Activated CD8-positive, alpha-beta memory T cell treated with anti-CD3 and anti-CD28 coated beads, Interleukin-2, amount 50 U/mL, for 48 hours (primary cell): Measurements from ENCODE around the gene SPRED2.

Experiments used
- DNase-seq: peaks from one replicate; pipeline ENCODE4 v3.0.0-alpha.2; 2020

SPRED2 gene

DNA sequence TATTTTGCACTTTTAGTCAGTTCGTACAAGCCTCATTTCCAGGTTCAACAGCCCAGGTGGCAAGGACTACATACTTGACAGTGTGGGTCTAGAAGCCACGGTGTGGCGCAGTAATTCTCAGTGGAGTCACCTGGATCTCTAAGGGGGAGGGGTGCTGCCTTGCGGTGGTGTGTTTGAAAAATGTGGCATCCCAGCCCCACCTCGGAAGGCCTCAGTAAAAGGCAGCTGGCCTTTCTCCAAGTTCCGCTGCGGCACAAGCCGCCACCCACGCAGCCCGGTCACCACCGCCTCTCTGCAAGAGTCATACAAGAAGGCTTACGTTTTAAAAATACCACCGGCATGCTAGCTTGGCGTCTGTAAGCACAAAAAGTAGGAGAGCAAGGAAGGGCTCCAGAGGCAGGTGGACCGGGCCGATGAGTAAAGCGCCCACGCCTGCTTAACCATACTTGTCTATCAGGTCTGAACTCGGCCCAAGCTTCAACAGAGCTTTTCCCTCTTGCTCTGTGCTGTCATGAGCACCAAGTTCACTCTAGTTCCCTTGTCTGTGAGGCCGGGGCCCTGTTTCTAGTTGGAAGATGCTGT, 49.5 kb downstream of the SPRED2 start:
- DNase-seq = peak; percentile 94

DNA sequence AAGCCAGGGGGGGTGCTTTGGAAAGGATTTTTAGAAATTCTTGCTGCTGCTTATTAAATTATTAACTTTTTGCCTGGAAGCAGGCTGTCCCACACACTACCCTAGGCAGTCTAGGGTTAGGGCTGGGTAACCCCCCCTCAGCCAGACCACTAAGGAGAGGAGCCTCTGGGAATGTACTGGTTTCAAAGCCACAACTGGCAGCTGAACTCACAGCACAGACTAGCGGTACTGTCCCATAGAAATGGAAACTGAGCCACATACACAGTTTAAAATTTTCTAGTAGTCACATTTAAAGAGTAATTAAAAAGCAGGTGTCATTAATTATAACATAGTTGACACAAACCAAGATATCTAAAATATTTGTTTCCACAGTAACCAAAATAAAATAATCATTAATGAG, 50.1 kb downstream of the SPRED2 start:
- no peak for DNase-seq

DNA sequence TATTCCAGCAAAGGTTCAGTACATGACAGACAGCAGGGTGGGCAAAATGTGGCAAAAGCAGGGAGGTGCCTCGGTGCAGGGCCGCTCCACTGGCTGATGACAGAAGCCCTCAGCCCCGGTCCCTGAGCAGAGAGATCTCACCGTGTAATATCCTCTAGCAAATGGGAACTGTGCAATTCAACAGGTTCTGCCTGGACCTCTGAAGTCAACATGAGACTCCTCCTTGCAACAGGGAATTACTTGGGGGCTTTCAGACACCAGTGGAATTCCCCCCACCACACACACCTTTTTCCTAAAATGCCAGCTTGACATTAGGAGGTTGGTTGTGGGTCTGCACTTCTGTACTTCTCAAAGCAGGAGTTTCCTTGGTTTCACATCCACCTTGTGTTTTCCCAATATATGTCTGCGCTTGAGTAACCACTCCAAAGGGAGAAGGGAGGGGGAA, 50.8 kb downstream of the SPRED2 start:
- no peak for DNase-seq

DNA sequence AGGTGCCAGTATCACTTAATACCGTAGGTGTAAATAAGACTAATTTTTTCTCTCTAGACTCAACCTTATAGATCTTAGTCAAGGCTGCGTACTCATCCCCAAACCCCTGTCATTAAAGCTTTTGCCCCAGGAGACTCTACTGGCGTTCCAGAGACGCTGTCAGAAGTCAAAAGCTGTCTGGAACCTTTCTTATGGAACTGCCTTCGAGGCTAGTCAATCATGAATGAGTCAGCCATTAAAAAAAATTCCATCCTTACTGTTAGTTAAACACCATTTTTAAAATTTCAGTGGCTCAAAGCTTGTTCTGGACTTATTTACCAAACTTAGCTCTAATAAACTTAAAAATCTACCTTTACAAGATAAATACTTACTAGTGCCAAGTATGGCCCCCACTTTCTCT, 52.1 kb downstream of the SPRED2 start:
- DNase-seq = no peak

DNA sequence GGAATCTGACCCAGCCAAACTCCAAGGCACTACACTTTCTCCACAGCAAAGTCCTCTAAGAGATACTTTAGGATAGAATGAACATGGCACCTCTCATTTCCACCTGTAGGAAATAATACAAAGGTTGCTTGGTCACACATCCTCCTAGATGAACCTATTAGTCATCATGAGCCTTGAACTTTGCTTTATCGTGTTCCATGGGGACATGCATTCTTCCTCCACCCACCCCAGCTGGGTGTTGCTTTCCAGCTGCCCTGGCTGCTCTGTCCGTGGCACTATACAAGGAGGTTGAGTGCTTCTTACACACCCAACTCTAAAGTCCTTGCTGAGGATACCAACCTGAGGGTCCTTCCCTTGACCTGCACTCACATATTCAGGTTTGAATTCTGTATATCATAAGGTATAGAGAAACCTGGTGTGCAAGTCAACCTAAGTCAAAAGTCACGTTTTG, 52.7 kb downstream of the SPRED2 start:
- no peak for DNase-seq

DNA sequence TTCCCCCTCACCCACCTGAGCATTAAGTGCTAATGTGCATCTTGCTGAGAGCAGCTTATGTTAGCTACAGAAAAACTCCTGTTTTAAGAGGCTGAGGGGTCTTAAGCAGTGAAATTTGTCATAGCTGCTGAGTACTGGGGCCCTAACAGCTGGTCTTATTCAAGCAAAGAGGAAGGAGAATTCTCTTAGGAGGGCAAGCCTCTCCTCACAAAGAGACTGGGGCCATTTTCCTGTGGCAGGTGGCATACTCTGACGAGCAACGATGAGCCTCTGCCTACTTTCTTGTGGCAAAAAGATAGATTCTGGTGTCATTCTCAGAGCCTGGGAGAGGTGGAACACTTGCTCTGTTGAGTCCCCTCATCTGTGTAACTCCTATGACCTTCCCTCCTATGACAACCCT, 53.2 kb downstream of the SPRED2 start:
- no peak for DNase-seq

DNA sequence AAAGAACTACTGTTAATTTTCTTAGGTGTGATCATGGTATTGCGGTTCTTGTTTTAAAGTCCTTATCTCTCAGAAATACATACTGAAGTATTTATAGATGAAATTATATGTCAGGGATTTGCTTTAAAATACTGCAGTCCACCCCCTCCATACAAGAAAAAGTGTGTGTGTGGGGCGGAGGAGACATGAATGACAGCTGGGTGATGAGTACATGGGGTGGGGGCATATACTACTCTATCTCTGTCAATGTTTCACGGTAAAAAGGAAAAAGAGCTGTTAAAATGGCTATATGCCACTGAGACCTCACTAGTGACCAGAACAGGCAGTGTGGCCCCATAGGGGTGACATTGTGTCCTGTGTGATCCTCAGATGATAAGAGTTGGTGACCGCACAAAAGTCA, 54.1 kb downstream of the SPRED2 start:
- DNase-seq = no peak

DNA sequence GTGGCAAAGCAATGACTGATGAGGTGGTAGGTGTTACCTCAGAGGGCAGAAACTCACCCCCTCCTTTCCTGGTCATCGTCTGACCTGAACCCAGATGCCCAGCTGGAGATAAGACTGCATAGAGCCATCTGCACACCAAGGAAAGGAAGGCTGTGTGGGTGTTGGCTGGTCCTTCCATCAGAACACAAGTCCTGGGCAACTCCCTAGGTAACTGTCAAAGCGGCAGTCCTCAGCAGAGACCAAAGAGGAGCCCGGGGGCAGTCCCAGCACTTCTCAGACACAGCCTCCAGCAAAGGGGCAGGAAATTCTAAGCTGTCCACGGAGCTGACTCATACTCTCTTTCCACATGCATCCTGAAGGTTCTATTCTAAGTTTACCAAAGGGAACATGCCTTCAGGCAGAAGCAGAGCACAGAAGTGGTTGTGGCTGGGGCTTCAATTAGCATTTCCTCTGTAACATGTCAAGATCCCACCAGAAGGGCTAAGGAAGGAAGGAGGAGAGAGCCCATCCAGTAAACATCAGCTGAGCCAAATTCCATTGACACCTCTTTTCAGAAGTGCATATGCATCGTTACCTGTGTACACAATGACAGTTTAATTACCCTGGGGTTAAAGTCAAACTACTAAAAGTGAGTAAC, 54.7 kb downstream of the SPRED2 start:
- no peak for DNase-seq

DNA sequence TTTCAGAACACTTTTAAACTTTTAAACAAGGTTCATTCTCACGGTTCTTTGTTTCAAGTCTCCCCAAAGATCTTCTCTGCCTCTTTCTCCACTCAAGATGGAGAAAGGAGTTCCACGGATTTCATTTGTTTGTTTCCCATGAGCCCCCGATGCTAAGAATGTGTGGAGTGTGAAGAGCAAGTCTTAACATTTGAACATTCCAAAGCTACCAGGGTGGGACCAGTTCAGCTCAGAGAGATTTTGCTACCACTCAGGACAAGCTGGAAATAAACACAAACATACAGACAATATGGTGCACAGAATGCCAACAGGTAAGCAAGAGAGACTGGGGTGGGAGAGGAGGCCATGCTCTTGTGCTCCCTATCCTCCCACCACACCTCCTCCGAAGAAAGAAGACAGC, 56.7 kb downstream of the SPRED2 start:
- no peak for DNase-seq

DNA sequence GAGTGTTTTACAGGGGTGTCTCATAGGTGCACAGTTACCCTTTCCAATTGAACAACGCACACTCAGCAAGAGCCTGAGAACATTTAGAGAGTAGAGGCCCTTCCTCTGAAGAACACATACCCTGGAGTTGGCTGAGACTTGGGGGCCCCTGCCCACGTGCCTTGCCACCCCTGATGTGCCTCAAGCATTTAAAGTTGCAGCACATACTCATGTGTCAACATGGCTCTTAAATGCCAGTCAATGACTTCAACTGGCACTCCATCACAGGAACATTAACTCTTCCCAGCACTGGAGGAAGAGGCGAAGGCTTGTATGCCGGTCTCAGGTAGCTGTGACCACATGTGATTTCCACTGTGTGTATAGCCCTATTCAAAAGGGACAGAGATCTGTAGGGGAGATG, 57.4 kb downstream of the SPRED2 start:
- no peak for DNase-seq

DNA sequence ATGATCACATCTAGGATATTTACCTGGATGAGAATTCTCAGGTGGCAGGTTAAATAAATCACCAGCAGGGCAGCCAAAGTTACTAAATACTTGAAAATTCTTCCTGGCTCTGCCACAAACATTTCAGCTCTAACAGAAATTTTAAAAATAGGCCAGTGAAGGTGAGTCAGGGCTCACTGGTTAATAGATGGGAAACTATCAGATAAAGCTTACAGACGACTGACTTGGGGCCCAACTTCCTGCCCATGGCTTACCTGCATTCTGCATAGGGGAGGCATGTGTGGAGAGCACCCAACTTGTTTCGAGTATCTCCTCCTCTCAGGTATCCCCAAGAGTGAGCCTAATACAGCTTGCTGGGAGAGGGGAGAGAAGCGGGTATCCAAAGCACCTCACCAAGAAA, 57.8 kb downstream of the SPRED2 start:
- DNase-seq = no peak

DNA sequence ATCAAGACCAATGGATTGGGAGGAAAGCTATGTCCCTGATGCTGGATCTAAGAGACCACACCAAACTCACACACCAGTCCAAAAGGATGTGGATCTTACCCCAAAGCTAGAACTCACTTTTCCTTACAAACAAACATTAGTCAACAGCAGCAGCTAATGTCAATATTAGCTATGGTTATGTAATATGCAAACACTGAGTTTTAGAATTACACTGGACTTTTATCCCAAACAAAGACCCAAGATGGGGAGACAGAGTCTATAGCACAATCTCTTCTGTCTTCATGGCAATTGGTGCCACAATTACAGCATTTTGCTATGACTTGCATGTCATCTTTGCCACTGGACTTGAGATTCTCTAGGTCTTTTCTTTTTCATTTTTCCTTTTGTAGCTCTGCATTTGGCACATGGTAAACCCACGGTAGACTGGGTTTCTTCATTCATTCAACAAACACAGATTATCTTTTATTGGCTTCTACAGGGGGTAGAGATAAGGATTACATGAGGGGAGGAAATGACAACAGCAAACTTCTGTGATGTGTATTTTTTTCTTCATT, 59.0 kb downstream of the SPRED2 start:
- DNase-seq = no peak

DNA sequence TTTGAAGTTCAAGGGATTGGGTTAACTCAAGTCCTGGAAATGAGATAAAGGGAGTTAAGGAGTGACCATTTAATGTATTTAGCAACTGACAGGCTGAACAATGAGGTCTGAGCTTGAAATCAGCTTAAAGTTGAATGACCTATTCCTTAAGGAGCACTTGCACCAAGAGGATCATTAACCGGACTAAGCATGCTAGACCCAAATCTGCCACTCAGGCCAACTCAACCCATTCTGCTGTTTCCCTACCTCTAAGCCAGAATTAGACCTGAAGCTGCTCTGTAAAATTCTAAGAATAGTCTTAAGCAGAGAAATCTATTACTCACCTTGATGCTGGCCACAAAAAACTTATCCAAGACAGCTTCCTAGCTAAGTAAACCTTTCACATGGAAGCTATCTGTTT, 59.8 kb downstream of the SPRED2 start:
- no peak for DNase-seq

DNA sequence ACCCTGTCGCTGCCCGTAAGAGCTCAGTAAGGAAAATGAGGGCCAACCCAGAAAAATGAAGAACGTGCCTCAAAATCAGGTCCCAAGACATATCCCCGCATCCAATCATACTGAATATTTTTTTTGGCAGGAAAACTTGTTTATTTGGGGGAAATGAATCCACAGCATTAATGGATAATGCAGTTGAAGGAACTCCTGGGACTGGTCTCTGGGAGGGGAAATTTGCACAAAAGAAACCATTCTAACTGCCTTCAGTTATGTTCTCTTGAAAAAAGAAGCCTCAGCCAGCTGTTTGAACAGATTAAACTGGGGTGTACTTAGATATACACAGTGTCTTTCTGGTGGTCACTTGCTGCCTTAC, 61.3 kb downstream of the SPRED2 start:
- no peak for DNase-seq

DNA sequence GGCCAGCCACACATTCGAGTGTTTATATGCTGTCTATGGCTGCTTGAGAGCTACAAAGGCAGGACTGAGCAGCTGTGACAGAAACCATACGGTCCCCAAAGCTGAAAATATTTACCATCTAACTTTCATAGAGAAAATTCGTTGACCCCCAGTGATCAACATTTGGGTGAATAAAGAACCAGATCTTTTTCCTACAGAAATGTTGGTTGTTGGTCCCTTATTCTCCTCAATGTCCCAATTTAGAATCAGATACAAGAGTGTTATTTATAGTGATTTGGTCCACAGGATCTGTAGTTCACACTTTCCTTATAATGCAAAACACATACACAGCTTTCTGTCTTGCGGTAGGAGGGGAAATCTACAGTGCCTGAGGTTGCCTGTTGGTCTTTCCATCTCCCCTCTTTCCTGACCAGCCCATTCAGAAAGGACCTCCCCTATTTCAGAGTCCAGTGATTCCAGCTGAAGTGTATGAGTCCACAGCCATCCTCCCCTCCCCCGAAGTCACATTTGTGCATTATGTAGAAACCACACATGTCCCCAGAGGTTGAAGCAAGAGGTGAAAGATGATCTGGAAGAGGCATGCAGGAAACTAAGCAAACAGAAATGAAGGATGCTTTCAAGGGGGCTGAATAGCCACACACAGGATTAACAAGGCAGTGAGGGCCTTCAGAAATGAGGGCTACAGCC, 61.9 kb downstream of the SPRED2 start:
- no peak for DNase-seq

DNA sequence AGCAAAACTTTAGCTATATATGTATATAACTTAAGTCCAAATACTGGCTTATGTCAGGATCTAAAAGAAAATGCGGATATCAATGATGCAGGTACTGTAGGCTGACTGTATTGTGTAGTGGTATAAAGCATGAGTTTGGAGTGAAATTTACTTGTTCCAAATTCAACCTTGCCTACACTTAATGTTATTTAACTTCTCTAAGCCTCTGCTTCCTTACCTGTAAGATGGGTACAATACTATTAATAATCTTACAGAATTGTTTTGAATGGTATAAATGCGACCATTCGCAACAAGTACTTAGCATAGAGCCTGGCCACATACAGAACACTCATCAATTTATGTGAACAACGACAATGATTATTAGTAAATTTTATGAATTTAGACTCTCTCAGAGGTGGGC, 62.4 kb downstream of the SPRED2 start:
- no peak for DNase-seq

DNA sequence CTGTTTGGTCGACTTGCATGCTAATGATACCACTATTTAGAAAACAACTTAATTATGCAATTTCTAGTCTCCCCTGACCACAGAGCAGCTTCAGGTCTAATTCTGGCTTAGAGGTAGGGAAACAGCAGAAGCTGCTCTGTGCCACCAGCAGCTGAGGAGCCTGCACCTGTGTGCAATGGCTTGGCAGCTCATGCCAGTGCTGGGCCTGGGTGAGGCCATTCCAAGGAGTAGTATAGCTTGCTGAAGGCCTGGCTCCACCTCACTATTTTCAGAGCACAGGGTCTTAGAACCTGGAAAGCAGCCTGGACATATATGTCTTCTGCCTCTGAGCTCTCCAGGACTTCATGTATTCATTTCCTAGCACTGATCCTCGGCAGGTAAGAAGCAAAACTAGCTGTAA, 62.8 kb downstream of the SPRED2 start:
- no peak for DNase-seq

DNA sequence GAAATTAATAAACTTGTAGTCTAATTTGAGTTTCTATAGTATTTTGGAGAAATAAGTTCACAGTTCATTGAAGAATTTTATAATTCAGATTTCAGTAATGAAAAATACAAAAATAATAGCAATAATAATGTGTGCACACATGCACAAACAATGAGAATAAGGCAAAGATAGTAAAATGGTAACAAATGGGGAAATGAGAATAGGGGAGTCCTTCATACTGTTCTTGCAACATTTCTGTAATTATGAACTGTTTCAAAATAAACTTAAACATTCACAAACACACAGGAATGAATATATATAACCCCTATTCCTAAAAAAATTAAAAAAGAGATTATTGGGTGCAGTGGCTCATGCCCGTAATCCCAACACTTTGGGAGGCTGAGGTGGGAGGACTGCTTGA, 63.9 kb downstream of the SPRED2 start:
- no peak for DNase-seq

DNA sequence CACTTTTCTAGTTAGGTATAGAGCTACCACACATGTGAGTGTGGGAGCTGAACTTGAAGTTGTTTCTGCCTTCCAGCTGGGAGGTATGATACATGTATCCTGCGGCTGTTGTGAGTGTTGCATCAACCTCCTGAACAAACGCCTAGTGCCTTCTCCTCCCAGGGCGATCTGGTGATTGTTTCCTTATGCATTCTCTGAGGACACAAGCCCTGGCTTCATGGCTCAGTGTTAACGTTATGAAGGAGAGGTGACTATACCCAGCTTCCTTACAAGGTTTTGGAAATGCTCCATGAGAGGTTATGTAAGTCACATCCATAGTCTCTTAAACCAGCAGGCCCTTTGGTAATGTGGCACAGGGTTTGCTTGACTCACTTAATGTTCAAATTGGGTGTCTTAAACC, 64.9 kb downstream of the SPRED2 start:
- no peak for DNase-seq

DNA sequence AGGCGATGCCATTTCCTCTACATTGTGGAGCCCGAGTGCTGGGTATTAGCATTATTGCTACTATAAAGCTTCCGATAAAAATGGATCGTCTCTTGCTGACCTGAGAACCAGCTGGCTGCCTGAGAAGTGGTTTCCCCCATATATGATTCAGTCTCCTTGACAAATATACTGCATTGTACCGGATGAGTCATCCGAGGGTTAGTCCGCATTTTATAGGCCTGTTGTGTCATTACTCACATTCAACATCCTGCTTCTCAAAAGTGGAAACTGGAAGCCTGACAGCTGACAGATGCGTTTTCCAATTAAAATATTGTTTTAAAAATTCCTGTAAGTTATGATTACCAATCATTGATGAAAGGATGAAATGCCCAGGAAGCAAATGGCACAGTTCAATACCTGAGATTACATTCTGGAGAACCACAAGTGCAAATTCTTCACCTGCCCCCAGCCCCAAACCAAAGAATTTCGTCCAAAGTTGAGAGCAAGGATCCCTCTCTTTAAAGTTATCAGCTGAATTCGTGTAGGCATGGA, 65.7 kb downstream of the SPRED2 start:
- no peak for DNase-seq

DNA sequence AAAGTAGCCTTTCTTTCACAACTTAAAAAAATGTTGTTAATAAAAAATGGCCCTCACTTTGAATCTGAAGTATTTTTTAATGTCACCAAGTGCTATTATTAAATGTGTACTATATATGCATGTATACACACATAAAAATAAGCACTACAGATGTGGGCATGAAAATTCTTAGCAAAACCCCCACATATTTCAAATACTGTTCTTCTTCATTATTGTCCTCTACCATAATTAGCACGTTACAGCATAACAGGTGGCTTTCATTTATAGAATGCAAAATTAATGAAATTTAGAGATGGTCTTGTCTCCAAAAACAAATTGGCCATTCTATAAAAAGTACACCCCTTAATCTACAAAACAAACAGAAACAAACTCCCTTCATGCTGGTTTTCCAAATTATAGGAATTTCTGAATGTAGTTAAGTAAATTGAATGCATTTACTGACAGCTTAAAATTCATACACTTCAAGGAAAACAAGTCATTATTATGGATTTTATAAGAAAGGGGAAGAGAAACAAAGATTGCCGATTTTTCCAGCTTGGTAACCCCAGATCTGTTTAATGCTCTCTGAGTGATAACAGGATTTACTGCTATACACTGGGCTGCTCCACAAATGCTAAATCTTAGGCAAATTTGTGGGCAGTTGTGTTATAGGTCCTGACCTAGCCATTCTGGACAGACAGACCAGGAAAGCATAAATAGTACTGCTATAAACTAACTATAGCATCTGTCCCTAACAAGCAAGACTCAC, 67.2 kb downstream of the SPRED2 start:
- DNase-seq = no peak

DNA sequence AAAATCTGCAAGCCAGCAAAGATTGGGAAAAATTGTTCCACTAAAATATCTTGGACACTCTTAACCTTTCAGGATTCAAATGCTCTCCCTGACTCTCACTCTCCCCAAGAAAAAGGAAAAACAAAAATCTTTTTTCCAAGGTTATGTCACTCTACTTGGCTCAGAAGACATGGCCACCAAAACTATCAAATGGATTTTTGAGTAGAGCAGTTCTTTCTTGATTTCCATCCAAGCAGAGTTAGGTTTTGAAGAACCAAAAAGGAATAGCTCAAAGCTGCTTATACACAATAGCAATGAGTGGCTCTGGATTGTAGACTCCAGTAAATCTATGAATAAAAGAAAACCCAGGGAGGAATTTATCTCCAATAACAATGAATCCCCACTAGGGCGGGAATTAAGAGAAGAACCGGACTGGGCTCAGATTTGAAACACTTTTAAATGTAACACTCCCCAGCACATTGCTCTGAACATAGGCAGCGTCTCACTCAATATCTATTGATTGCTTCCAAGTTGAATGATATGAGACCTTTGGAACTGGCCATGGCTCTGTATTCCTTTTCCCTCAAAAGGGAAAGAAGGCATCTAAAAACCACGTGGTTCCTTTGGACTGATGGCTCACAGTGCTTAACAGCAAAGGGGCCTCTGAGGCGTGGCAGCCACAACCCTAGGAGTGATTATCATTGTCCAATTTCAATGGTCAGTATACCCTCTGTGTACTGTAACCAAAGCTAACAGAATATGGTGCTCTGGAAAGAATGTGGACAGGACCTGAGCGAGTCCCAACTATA, 68.3 kb downstream of the SPRED2 start:
- DNase-seq = no peak

DNA sequence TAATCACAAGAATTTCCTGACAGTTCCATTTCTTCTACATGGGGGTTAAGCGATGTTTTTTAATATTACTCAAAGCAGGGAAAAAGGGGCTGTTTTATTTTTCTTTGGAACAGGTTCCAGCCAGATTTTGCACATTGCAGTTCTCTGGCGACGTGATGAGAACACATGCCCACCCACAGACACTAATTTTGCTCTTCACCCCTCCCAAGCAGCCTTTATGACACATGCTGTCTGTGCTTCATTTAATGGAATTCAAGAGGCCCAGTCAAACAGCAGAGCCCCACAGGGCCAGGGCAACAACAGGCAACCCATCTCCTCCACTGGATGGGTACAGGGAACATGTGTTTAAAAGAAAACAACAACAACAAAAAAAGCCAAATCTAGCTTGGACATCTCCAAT, 70.8 kb downstream of the SPRED2 start:
- no peak for DNase-seq
